Keratinocyte (primary cell): ENCODE results near the gene SCP2.

ENCODE experiments used
- CTCF ChIP-seq, 3 experiments: IDR thresholded peaks in 1 of 3; conservative IDR thresholded peaks in 1 of 3; optimal IDR thresholded peaks in 1 of 3; 2 replicates in 2 of 3; 3 replicates in 1 of 3; pipeline versions ENCODE3 to v1.5.1; 2011; ENCODE audit warnings: low read length in 3 of 3, mild to moderate bottlenecking in 3 of 3, moderate library complexity in 2 of 3, control low read depth in 1 of 3, inconsistent platforms in 1 of 3; ENCODE audit not compliant: insufficient read depth in 2 of 3; ENCODE audit errors: extremely low read depth in 1 of 3
- EZH2 ChIP-seq: IDR thresholded peaks from one replicate; pipeline ENCODE4 v1.6.1; 2012; ENCODE audit warnings: inconsistent platforms, mild to moderate bottlenecking, low read length, moderate library complexity

- TF ChIP-seq CTCF (optimal IDR thresholded peaks at IDR 0.05 in 1 of 3, IDR thresholded peaks at IDR 0.05 in 1 of 3, conservative IDR thresholded peaks at IDR 0.05 in 1 of 3; ENCODE audit: extremely low read depth in 1 of 3, insufficient read depth in 2 of 3, low read length in 3 of 3), result no peak
- TF ChIP-seq EZH2, result no peak
Measured at GRCh38 chr1:53025034-53025768, 98.1 kb downstream of the SCP2 start.
